Lower leg skin (tissue), 4 donors: ENCODE data around the gene METTL8. TPM values are rescaled to one million over a fixed set of nuclear protein-coding genes. Genes with fewer than 3 reads are reported as not detected.

Experiments used
- DNase-seq, 2 donors: peaks; one replicate each; pipeline ENCODE4 v3.0.0-alpha.2; 2019; ENCODE audit warnings: low spot score in 2 of 2
- H3K4me3 ChIP-seq: fragments of 200-600 bp; sonication (generic); 2 replicates; pipeline ENCODE4 v1.5.1; 2017; ENCODE audit warnings: mild to moderate bottlenecking, low read depth; ENCODE audit not compliant: poor library complexity, severe bottlenecking
- CTCF ChIP-seq, 3 donors: fragments of 450-650 bp; IDR thresholded peaks; one replicate each; pipeline ENCODE4 v1.5.1; 2016; ENCODE audit warnings: antibody characterized with exemption in 3 of 3, mild to moderate bottlenecking in 3 of 3, moderate library complexity in 2 of 3
- POLR2A ChIP-seq, 2 donors: fragments of 450-650 bp; IDR thresholded peaks; one replicate each; pipeline ENCODE4 v1.6.1; 2016 to 2017; ENCODE audit warnings: antibody characterized with exemption in 2 of 2, mild to moderate bottlenecking in 1 of 2, moderate library complexity in 1 of 2
- WGBS, 2 donors: methylation state at CpG; one replicate each; pipeline ENCODE4 v1.1.5; 2018; 5-methylcytosine and 5-hydroxymethylcytosine counted together
- intact Hi-C: fragments of 100-400 bp; cut with DNase I; formaldehyde crosslinking; loops from one replicate; pipeline ENCODE4 v1.15.0; 2023; ENCODE audit warnings: low total_unique reads
- total RNA-seq, 4 donors: library from RNA; depleted of rRNA; stranded (reverse); fragments of >200 nt; gene quantifications; one replicate each; pipeline ENCODE4 v1.1.0, GENCODE V29; 2016

Gene METTL8
- total RNA-seq, 4 donors from 2014 or later, result 22.5 to 34.9 (median 25.9) TPM

GRCh38 chr2:171391532-171391931 is 42.3 kb downstream of the METTL8 start:
- no peak overlapping the region for H3K4me3 ChIP-seq
- no peak for TF ChIP-seq POLR2A (IDR thresholded peaks at IDR 0.05)
- no peak for TF ChIP-seq CTCF (IDR thresholded peaks at IDR 0.05)
- 73 to 76% methylated on average over 2 of the region's 2 CpGs for WGBS, 2 donors
- intact Hi-C loops, result no loop called here
- DNase-seq, result no peak

DNA sequence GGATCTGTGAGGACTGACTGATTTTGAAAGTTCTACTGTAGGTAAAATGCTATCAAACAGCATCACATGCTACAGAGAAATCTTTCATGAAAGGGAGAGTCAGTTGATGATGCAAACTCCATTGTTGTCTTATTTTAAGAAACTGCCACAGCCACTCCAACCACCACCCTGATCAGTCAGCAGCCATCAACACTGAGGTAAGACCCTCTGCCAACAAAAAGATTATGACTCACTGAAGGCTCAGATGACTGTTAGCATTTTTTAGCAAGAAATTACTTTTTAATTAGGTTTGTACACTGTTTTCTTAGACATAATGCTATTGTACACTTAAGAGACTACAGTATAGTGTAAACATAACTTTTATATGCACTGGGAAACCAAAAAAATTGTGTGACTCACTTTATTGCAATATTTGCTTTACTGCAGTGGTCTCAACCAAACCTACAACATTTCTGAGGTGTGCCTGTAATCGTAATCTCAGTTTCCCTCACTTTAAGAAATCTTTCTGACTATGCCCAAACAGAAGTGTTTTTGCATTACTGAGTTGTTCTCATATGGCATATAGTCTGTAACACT is 42.8 kb downstream of the METTL8 start:
- 84 to 90% methylated on average over 1 of the region's 1 CpG for WGBS, 2 donors
- no peak for TF ChIP-seq POLR2A (IDR thresholded peaks at IDR 0.05)
- no peak for TF ChIP-seq CTCF (IDR thresholded peaks at IDR 0.05)
- intact Hi-C loops, result no loop called here
- no peak for DNase-seq
- H3K4me3 ChIP-seq, result no peak overlapping the region

- no peak overlapping the region for H3K4me3 ChIP-seq
- intact Hi-C loops, result no loop called here
- TF ChIP-seq POLR2A (IDR thresholded peaks at IDR 0.05) (no peak), CTCF (IDR thresholded peaks at IDR 0.05) (no peak)
- WGBS, 2 donors, result 93 to 96% methylated on average over 1 of the region's 1 CpG
- DNase-seq, result no peak
These were observed 44.0 kb downstream of the METTL8 start for GRCh38 chr2:171389780-171390179.

GRCh38 chr2:171389325-171389724 is 44.5 kb downstream of the METTL8 start:
- WGBS, 2 donors, result 94 to 100% methylated on average over 1 of the region's 1 CpG
- intact Hi-C loops, result no loop called here
- no peak for DNase-seq
- TF ChIP-seq CTCF (IDR thresholded peaks at IDR 0.05) (no peak), POLR2A (IDR thresholded peaks at IDR 0.05) (no peak)
- H3K4me3 ChIP-seq, result no peak overlapping the region

- TF ChIP-seq POLR2A (IDR thresholded peaks at IDR 0.05), result no peak
- no peak for TF ChIP-seq CTCF (IDR thresholded peaks at IDR 0.05)
- intact Hi-C loops, result no loop called here
- 90% methylated on average over 7 of the region's 7 CpGs for WGBS, 2 donors
- no peak overlapping the region for H3K4me3 ChIP-seq
- no peak for DNase-seq
These were observed 46.7 kb downstream of the METTL8 start for GRCh38 chr2:171387052-171387451.

DNA sequence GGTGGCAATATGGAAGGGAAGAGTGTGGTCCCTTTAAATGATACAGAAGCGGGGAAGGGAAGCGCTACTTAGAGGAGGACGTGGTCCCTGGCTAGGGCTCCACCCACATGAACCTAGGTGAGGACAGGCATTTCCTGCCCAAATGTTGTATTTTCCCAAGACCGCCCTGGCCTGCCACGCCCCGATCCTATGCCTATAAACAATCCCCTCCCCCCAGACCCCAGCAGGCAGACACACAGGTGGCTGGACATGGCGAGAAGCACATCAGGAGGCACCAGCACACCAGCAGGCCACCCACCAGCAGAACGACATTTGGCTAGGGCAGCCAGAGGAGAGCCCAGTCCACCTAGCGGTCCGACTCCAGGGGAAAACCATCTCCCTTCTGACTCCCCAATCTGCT is 47.2 kb downstream of the METTL8 start:
- intact Hi-C loops, result no loop called here
- no peak overlapping the region for H3K4me3 ChIP-seq
- DNase-seq, result no peak
- WGBS, 2 donors, result 92 to 93% methylated on average over 10 of the region's 10 CpGs
- TF ChIP-seq POLR2A (IDR thresholded peaks at IDR 0.05), result no peak
- no peak for TF ChIP-seq CTCF (IDR thresholded peaks at IDR 0.05)
